Skeletal muscle cell (primary cell): ENCODE measurements around the gene LDHB.
A peak's percentile ranks its signal among the peaks of the same experiment; 100 is the strongest.
"Not testable (repeated sequence)": the region's sequence is repeated elsewhere in the genome, so short reads cannot be mapped to it uniquely, and the experiment has no call there.

Experiments
- DNase-seq: peaks from one replicate; pipeline ENCODE4 v3.0.0-alpha.2; 2010; ENCODE audit warnings: low read depth
- H3K4me3 ChIP-seq: 2 replicates; pipeline ENCODE4 v1.5.1; 2011; ENCODE audit warnings: low read depth, mild to moderate bottlenecking, control low read depth, low read length, moderate library complexity

LDHB gene

GRCh38 chr12:21665816-21666215, 8.2 kb upstream of the LDHB start:
- H3K4me3 ChIP-seq = no peak overlapping the region
- no peak for DNase-seq

- H3K4me3 ChIP-seq = no peak overlapping the region
- DNase-seq = no peak
Observed at GRCh38 chr12:21662122-21662792, 4.6 kb upstream of the LDHB start.

GRCh38 chr12:21661396-21662093, 3.9 kb upstream of the LDHB start:
- DNase-seq, H3K4me3 ChIP-seq: not testable (repeated sequence)

GRCh38 chr12:21659383-21659782, 1.7 kb upstream of the LDHB start:
- DNase-seq = no peak
- H3K4me3 ChIP-seq = no peak overlapping the region

- DNase-seq = no peak
- peak overlapping the region; percentile 89 for H3K4me3 ChIP-seq
Observed at GRCh38 chr12:21656905-21657325, 727 bp downstream of the LDHB start.

GRCh38 chr12:21655591-21655990, 2.1 kb downstream of the LDHB start:
- no peak for DNase-seq
- H3K4me3 ChIP-seq = peak overlapping the region; percentile 89

- DNase-seq = no peak
- no peak overlapping the region for H3K4me3 ChIP-seq
Observed at GRCh38 chr12:21651821-21652220, 5.8 kb downstream of the LDHB start.

- no peak for DNase-seq
- H3K4me3 ChIP-seq = no peak overlapping the region
Observed at GRCh38 chr12:21650997-21651396, 6.6 kb downstream of the LDHB start.

GRCh38 chr12:21649034-21649433, 8.6 kb downstream of the LDHB start:
- H3K4me3 ChIP-seq = no peak overlapping the region
- no peak for DNase-seq

- H3K4me3 ChIP-seq = no peak overlapping the region
- no peak for DNase-seq
Observed at GRCh38 chr12:21648378-21648777, 9.3 kb downstream of the LDHB start.

GRCh38 chr12:21647179-21647578, 10.5 kb downstream of the LDHB start:
- no peak overlapping the region for H3K4me3 ChIP-seq
- DNase-seq = no peak

- not testable (repeated sequence) for H3K4me3 ChIP-seq, DNase-seq
Observed at GRCh38 chr12:21645041-21645500, 12.6 kb downstream of the LDHB start.

GRCh38 chr12:21644516-21644915, 13.1 kb downstream of the LDHB start:
- DNase-seq = no peak
- no peak overlapping the region for H3K4me3 ChIP-seq

GRCh38 chr12:21643758-21644157, 13.9 kb downstream of the LDHB start:
- DNase-seq = no peak
- H3K4me3 ChIP-seq = no peak overlapping the region

- H3K4me3 ChIP-seq = no peak overlapping the region
- DNase-seq = no peak
Observed at GRCh38 chr12:21642707-21643389, 14.8 kb downstream of the LDHB start.

GRCh38 chr12:21638054-21638891, 19.4 kb downstream of the LDHB start:
- DNase-seq = no peak
- no peak overlapping the region for H3K4me3 ChIP-seq

GRCh38 chr12:21634245-21634644, 23.4 kb downstream of the LDHB start:
- no peak overlapping the region for H3K4me3 ChIP-seq
- DNase-seq = no peak

GRCh38 chr12:21631367-21631766, 26.3 kb downstream of the LDHB start:
- no peak for DNase-seq
- H3K4me3 ChIP-seq = no peak overlapping the region

- H3K4me3 ChIP-seq = no peak overlapping the region
- no peak for DNase-seq
Observed at GRCh38 chr12:21627924-21628323, 29.7 kb downstream of the LDHB start.

GRCh38 chr12:21618566-21618965, 39.1 kb downstream of the LDHB start:
- DNase-seq = no peak
- no peak overlapping the region for H3K4me3 ChIP-seq
